Muscle of arm (tissue), 12 donors: Measurements from ENCODE around the gene SLC4A1AP. TPM values are rescaled to one million over a fixed set of nuclear protein-coding genes. Genes with fewer than 3 reads are reported as not detected.

Source experiments
- DNase-seq: peaks from one replicate; pipeline ENCODE4 v3.0.0-alpha.2; 2013
- polyA plus RNA-seq, 12 donors: library from polyadenylated mRNA; unstranded; fragments of 120-200 nt; gene quantifications; one replicate each; pipeline ENCODE4 v1.2.1, GENCODE V29; 2013; ENCODE audit not compliant: insufficient read length in 12 of 12

Gene SLC4A1AP
- polyA plus RNA-seq, 12 donors: 23.8 to 30.1 (median 25.4) TPM; not detected in 1

- DNase-seq: no peak
These were observed 38.0 kb downstream of the SLC4A1AP start for GRCh38 chr2:27701676-27702075.

GRCh38 chr2:27702302-27702701 lies 38.6 kb downstream of the SLC4A1AP start:
- no peak for DNase-seq

- peak; percentile 86 for DNase-seq
These were observed 40.1 kb downstream of the SLC4A1AP start for GRCh38 chr2:27703638-27704341.

GRCh38 chr2:27704342-27704876 lies 40.7 kb downstream of the SLC4A1AP start:
- no peak for DNase-seq

- DNase-seq: peak; percentile 23
These were observed 42.3 kb downstream of the SLC4A1AP start for GRCh38 chr2:27705851-27706622.

GRCh38 chr2:27707462-27708256 lies 44.0 kb downstream of the SLC4A1AP start:
- no peak for DNase-seq

- DNase-seq: no peak
These were observed 44.6 kb downstream of the SLC4A1AP start for GRCh38 chr2:27708257-27708654.

GRCh38 chr2:27708666-27709065 lies 45.0 kb downstream of the SLC4A1AP start:
- DNase-seq: no peak

GRCh38 chr2:27709326-27709725 lies 45.6 kb downstream of the SLC4A1AP start:
- DNase-seq: no peak

GRCh38 chr2:27709960-27710575 lies 46.4 kb downstream of the SLC4A1AP start:
- no peak for DNase-seq

- DNase-seq: no peak
These were observed 47.1 kb downstream of the SLC4A1AP start for GRCh38 chr2:27710640-27711430.

- no peak for DNase-seq
These were observed 48.1 kb downstream of the SLC4A1AP start for GRCh38 chr2:27711804-27712203.

- DNase-seq: no peak
These were observed 48.8 kb downstream of the SLC4A1AP start for GRCh38 chr2:27712522-27712921.

GRCh38 chr2:27713201-27713600 lies 49.5 kb downstream of the SLC4A1AP start:
- DNase-seq: no peak

GRCh38 chr2:27714053-27714452 lies 50.4 kb downstream of the SLC4A1AP start:
- no peak for DNase-seq

GRCh38 chr2:27714851-27715291 lies 51.2 kb downstream of the SLC4A1AP start:
- DNase-seq: no peak

GRCh38 chr2:27715318-27716210 lies 51.9 kb downstream of the SLC4A1AP start:
- DNase-seq: peak; percentile 46

- DNase-seq: no peak
These were observed 52.8 kb downstream of the SLC4A1AP start for GRCh38 chr2:27716301-27717069.
